CD4-positive, alpha-beta T cell treated with Interleukin-17A for 1 hour (primary cell): Measurements from ENCODE around the gene MACROD2.
"Not testable (repeated sequence)": the region's sequence is repeated elsewhere in the genome, so short reads cannot be mapped to it uniquely, and the experiment has no call there.

Source experiments
- DNase-seq: peaks from one replicate; pipeline ENCODE4 v3.0.0-alpha.2; 2020

The MACROD2 gene

DNA sequence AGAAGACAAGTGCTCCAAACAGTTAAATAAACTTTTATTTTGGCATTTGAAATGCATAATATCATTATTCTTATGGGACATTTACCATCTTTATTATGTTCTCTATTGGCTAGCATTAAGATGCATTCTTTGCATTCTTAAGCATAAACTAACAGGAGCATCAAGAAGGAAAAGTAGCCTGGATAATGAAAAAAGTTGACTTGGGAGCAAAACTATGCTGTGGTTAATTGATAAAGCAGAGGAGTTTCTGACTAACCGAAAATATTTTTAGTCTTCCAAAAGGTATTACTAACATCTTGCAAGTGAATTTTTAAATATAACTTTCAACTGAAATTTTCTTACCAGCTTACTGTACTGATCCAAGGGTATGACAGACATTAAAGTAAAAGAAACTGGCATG lies 201.8 kb downstream of the MACROD2 start:
- no peak for DNase-seq

DNA sequence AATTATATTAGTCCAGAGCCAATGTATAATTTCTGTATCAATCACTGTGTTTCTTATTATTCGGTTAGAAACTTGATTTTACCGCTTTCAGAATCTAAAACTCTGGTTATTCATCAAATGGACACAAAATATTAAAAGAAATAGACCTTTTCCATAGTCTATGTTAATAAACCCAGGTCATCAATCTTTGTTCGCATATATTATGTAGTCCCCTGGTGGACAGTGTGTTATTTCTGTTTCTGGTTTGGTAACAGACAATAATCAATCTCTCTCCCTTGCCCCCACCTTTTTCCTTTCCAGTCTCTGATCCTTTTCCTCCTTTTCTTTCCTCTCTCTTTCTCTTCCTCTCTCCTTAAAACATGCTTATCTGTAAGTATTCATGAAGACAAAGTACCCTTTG lies 203.1 kb downstream of the MACROD2 start:
- no peak for DNase-seq

DNA sequence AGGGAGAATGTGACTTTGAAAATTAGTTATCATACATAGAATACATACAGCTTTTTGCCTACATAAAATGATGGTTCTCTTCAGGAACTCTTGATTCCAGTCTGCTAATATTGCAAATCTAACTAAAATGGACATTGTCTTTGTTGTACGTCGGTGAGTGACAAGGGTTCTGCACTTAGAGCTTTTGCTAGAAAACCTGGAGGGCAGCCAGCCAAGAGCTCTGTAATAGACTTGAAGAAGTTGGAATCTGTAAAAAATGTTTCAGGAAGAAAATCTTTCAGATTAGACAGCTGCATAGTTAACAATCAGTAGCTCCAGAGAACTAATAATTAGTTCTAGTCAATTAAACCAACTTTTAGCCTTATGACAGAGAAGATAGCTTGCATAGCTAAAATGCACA lies 203.8 kb downstream of the MACROD2 start:
- no peak for DNase-seq

DNA sequence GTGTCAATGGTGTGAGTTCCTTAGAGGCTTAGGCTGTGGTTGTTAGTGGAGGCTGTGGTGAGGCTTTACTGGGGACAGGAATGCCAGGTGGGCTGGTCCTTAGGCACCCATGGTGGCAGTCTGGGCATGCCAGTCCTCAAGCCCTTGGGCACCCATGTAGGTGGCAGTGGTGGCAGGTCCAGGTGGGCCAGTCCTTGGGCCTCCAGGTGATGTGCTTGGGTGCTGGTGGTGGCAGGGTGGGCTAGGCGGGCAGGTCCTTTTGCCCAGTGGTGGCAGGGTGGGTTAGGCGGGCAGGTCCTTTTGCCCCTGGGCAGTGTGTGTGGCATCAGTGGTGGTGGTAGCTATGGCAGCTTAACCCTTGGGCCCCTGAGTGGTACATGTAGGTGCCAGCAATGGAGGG lies 208.3 kb downstream of the MACROD2 start:
- no peak for DNase-seq

DNA sequence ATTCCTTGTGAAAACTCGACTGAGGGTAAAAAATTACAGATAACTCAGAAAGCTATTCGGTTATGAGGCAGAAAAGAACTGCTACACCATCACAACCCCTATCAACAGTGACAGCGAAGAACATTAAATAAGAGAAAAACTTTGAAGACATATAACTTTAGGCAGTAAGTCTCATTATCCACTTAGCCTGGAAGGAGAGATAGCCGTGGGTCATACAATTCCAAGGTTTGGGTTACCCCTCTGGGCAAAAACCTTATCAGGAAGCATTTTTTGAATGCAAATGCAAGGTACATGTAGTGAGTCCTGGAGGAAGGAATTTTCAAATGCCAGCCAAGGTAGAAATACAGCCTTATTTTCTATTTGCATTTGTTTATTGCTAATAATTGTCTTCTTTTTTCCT lies 212.3 kb downstream of the MACROD2 start:
- no peak for DNase-seq

DNA sequence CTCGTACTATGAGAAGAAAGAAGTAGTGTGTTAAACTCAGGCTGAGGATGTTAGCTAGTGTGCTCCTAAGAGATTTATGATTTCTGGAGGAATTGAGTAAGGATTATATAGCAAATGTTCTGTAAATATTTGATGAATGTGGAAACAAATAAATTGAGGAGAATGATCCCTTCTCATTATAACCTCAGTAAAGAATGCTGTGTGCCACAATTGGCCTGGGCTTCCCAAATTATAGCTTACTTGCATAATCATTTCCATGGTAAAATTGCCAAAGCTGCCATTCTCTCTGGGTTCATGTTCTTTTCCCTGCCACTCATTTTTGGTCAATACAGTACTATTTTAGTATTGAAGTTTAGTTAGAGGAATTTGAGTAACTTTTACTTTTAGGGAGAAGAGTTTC lies 213.6 kb downstream of the MACROD2 start:
- no peak for DNase-seq

DNA sequence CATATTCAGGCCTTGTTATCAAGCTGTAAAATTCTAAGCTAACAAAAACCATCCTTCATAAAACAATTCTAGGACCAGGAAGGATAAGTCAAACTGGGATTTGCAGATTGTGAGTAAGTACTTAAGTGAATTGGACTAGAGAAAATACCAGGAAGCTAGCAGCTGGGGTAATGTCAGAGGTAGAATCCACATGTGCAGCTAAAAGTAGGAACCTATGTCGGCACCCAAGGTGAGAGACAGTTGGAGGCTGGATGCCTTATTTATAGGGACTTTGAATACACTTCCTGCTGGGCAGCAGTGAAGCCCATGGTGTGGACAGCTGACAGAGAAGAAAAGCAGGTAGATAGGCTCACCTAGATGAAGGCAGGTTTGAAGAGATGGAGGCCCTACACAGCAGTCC lies 214.8 kb downstream of the MACROD2 start:
- no peak for DNase-seq

DNA sequence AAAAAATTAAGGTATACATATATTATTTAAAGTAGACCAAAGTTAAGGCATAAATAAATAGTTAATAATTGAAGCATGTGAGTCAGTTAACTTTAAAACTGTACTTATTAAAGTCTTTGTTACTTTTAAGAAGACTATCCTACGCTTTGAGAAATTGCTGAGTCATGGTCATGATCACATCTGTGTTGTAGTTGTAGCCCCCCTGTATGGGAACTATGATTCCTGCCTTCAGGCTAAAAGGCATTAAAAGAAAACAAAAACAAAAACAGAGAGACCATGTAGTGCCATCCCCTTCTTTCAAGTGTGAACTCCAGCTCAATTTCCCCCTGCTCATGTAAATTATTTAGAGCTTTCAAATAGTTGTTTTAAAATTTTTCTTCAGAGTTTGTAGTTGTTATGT lies 218.7 kb downstream of the MACROD2 start:
- DNase-seq: no peak

DNA sequence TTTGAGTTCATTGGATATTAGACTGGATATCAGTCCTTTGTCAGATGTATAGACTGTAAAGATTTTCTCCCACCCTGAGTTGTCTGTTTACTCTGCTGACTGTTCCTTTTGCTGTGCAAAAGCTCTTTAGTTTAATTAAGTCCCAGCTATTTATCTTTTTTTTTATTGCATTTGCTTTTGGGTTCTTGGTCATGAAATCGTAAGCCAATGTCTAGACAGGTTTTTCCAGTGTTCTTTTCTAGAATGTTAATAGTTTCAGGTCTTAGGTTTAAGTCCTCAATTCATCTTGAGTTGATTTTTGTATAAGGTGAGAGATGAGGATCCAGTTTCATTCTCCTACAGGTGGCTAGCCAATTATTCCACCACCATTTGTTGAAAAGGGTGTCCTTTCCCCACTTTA lies 220.6 kb downstream of the MACROD2 start:
- not testable (repeated sequence) for DNase-seq

DNA sequence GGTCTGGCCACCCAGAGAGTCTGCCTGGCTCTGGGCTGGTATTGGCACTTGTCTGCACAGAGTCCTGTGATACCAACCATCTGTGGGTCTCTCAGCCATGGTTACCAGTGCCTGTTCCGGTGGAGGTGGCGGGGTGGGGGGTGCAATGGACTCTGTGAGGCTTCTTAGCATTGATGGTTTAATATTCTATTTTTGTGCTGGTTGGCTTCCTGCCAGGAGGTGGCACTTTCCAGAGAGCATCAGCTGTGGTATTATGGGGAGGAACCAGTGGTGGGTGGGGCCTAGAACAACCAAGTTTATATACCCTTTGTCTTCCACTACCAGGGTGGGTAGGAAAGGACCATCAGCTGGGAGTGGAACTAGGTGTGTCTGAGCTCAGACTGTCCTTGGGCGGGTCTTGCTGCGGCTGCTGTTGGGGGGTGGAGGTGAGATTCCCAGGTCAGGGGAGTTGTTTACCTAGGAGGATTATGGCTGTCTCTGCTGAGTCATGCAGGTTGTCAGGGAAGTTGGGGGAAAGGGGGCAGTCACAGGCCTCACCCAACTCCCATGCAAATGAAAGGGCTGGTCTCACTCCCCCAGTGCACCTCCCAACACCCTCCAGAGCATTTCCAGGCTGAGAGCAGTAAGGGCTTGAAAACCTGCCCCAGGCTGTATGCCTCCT lies 224.6 kb downstream of the MACROD2 start:
- DNase-seq: no peak

DNA sequence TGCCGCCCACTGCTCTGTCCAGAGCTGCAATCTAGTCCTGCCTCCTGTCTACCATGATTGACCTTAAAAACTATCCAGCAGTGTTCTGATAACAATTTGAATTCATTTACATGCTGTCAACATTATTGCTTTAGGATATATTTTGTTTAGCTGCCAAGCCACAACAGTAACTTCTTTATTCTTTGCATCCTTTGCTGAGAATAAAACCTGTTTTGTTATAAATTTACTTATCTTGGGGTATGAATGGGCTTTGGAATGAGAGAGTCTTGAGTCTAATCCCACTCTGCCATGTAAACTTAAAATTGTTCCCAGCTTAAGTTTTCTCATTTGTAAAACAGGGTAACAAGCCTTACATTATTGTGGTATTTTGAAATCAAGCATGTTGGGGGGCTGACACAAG lies 225.7 kb downstream of the MACROD2 start:
- no peak for DNase-seq

DNA sequence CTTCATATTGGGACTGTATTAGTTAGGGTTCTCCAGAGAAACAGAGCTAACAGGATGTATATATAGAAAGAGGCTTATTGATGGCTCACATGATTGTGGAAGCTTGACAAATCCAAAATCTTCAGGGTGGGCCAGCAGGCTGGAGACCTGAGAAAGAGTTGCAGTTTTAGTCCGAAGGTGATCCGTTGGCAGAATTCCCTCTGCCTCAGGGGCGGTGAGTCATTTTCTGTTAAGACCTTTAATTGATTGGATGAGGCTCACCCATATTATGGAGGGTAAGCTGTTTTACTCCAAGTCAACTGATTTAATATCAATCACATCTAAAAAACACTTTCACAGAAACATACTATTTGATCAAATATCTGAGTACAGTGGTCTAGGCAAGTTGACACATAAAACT lies 228.5 kb downstream of the MACROD2 start:
- no peak for DNase-seq

DNA sequence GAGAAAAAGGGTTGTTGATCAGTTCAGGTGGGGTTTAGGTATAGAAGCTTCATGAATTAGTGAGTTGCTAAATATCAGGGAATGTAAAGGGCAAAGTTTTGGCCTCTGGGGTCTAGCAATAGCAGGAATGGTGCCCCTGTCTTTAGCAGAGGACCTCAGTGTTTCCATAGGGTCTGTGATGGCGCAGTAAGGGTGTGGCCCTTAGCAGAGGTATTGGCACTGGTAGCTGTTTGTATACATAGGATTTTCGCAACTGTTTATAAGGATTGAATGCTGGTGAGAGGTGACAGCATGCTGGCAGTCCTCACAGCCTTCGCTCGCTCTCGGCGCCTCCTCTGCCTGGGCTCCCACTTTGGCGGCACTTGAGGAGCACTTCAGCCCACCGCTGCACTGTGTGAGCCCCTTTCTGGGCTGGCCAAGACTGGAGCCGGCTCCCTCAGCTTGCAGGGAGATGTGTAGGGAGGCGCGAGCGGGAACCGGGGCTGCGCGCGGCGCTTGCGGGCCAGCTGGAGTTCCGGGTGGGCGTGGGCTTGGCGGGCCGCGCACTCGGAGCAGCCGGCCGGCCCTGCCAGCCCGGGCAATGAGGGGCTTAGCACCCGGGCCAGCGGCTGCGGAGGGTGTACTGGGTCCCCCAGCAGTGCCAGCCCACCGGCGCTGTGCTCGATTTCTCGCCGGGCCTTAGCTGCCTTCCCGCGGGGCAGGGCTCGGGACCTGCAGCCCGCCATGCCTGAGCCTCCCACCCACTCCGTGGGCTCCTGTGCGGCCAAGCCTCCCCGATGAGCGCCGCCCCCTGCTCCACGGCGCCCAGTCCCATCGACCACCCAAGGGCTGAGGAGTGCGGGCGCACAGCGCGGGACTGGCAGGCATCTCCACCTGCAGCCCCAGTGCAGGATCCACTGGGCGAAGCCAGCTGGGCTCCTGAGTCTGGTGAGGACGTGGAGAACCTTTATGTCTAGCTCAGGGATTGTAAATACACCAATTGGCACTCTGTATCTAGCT lies 231.0 kb downstream of the MACROD2 start:
- DNase-seq: not testable (repeated sequence)

DNA sequence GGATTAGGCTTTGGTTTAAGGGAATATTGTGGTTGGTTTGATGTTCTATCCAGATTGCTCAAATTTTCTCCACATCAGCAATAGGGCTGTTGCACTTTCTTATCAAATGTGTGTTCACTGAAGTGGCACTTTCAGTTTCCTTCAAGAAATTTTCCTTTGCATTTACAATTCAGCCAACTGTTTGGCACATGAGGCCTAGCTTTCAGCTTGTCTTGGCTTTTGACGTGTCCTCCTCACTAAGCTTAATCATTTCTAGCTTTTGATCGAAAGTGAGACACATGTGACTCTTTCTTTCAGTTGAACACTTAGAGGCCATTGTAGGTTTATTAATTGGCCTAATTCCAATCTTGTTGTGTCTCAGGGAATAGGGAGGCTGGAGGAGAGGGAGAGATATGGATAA lies 237.3 kb downstream of the MACROD2 start:
- DNase-seq: no peak

DNA sequence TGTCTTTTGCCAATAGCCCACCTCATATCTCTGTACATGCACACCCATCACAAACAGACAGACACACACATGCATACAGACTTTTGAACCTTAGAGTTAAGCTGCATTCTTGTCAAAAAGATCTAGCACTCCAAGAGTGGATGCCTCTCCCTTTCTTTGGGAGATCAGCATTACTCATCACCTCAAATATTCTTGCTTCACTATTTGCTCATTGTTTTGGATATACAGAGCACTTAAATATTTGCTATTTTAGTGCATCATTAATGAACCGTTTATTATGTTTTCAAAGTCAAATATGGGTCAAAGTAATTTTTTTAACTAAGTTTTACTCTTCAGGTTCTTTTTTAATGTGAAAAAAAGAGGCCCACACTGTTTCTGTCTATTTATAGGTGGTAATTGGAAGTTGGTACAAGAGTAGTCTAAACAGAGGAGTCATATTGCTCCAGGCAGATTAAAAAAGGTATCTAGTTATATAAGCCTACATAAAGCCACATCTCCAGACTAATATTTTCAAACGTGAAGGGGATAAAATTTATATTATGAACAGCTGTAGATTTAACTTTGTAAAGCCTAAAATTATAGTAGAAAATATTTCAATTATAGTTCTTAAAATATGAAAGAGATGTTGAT lies 239.5 kb downstream of the MACROD2 start:
- DNase-seq: no peak

DNA sequence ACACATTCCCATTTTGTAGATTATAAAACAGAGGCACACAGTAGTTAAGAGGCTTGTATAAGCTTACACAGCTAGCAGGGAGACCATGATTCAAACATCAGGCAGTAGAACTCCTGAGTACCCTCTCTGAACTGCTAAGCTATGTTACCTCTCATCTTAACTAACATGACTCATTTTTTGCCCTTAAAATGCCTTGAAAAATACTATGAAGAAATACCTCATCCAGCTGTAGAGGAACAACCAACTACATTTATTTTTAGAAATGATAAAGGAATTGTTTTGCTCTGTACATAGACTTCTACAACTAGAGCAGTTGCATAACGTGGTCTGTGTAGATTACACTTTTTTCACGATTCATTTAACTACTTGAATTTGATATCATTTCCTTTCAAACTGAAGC lies 240.0 kb downstream of the MACROD2 start:
- no peak for DNase-seq

DNA sequence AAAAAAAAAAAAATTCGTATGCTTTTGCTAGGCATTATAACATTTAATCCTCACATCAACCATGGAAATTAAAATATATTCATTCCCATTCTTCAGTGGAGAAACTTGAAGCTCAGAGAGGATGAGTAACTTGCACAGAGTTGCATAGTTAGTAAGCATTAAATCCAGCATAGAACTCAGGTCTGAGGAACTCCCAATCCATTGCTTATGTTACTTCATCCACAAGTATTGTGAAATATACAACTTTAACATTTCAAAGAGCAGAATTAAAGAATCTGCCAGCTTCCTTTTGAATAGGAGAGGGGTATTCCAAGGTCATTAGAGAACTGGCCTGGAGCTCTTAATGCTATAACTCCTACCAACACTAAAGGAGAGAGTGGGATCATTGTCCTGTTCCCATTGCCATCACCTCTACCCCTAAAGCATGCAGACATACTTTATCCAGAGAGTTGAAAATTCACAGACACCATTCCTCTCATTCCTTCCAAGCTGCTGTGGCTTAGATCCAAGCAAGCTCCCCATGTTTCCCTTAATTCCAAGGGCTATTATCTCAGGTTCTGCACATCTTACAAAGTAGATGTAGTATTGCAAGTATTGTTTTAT lies 250.2 kb downstream of the MACROD2 start:
- DNase-seq: no peak

DNA sequence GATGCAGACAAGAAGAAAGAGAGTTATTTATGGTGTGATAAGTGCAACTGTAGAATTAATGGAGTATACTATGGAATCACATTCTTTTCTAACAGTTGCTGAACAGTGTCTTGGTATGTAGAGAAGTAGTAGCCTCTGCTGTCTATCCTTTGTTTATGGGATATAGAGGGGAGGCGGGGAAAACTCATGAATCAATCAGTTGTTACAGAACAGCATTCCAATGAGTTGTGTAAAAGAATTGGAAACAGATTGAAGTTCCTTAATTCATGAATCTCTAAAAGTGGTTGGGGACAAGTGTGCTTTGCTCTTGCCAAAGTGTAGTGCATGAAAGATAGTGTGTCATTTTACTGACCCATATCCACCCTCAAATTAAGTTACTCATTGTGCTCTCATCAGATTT lies 264.4 kb downstream of the MACROD2 start:
- no peak for DNase-seq

DNA sequence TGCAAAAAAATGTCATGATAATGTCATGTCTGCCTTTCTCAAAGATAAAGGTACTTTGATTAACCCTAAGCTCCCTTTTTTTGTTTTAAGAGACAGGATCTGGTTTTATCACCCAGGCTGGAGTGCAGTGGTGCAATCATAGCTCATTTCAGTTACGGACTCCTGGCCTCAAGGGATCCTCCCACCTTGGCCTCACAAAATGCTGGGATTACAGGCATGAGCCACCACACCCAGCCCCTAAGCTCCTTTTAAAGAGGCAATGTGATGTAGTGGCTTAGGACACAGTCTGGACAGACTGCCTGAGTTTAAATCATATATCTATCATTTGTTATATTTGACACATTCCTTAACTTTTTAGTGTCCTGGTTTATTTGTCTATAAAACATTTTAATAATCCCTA lies 265.1 kb downstream of the MACROD2 start:
- DNase-seq: no peak

DNA sequence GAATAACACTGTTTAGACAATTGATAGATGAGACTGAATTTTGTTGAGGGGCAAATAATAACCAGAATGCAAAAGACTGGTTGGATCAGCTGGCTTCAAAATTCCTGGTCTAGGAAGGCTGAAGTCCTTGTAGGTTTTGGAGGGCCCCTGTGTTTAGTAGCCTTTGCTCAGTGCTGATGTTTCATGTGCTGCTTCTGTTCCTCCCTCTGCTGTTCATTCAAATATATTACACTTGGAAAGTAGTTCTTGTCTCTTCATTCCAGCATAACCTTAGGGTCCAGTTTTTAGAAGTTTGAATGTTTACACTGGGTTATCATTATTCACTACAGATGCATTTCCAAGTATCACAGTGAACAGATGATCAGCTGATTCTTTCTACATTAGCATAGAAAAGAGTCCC lies 269.6 kb downstream of the MACROD2 start:
- DNase-seq: no peak

DNA sequence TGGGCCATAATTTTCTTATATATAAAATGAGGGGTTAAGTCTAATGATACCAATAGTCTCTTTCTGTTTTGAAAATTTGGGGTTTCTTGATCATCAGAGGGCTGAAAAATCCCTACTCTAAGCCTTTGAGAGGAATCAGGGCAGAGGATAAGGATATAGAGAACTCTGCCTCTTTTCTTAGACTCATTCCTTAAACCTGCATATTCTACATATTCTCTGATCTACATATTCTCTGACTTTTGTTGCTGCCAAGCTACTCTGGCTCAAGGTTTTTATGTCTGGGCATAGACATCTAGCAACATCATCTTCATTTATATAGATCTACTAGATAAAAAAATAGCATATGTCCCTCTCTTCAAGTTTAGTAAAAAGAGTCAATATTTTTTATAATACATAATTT lies 270.9 kb downstream of the MACROD2 start:
- DNase-seq: no peak

DNA sequence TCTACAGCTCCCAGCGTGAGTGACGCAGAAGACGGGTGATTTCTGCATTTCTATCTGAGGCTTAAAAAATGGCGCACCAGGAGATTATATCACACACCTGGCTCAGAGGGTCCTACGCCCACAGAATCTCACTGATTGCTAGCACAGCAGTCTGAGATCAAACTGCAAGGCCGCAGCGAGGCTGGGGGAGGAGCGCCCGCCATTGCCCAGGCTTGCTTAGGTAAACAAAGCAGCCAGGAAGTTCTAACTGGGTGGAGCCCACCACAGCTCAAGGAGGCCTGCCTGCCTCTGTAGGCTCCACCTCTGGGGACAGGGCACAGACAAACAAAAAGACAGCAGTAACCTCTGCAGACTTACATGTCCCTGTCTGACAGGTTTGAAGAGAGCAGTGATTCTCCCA lies 275.4 kb downstream of the MACROD2 start:
- not testable (repeated sequence) for DNase-seq

DNA sequence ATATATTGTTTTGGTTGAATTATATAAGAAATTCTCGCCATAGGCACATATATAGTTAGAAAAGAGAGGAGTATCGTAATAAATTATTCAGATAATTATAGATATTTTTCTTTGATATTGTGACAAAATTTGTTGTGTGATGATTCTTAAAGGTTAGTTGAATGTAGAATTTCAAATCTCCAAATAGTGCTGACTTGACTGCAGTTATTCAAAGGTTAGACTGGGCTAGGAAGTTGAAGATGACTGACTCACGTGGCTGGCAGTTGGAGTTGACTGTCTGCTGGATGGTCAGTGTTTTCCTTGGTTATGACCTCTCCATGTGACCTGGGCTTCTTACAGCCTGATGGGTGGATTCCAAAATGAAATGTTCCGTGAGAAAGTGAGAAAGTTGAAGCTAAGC lies 286.8 kb downstream of the MACROD2 start:
- no peak for DNase-seq

DNA sequence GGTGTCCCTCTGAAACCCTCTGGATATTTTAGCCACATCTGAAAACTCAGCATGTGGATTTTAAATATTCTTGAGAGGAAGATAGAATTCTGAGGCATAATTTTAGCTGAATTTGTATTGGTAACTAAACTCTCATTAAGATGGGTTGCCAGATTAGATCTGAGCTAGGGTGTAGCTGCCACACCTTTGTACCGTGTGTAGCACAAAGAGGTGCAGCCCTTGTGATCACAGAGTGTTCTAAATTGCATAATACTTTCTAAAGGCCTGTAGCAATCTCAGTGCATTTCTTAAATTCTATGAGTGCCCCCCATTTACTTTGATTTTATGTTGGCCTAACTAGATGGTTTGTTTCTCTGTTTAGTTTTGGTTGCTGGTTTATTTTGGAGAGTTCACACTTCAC lies 289.1 kb downstream of the MACROD2 start:
- DNase-seq: no peak
